ENCODE results near the gene CLPSL2. TPM values are rescaled to one million over a fixed set of nuclear protein-coding genes. Genes with fewer than 3 reads are reported as not detected.

Gene CLPSL2
- total RNA-seq, 3 donors from 2014 or later, result not detected

- no peak for TF ChIP-seq CTCF (IDR thresholded peaks at IDR 0.05)
- intact Hi-C loops (cut with DNase I, micrococcal nuclease), result no loop called here
- Histone ChIP-seq H3K36me3 (ENCODE audit: low read depth) (no peaks in the 10 kb centered on the region), H3K4me3 (no peak overlapping the region), H3K9me3 (no peaks in the 10 kb centered on the region), H3K4me1 (ENCODE audit: low read depth) (no peaks in the 10 kb centered on the region)
- no peak for DNase-seq
- no peak for ATAC-seq
Measured at GRCh38 chr6:35798706-35799105, 22.3 kb downstream of the CLPSL2 start.

- intact Hi-C loops (cut with DNase I, micrococcal nuclease), result no loop called here
- no peak overlapping the region for H3K4me3 ChIP-seq
- DNase-seq (no peak), ATAC-seq (no peak)
- no peak for TF ChIP-seq CTCF (IDR thresholded peaks at IDR 0.05)
- no peaks in the 10 kb centered on the region for H3K36me3 ChIP-seq (ENCODE audit: low read depth)
- H3K9me3 ChIP-seq, result no peaks in the 10 kb centered on the region
- H3K4me1 ChIP-seq (ENCODE audit: low read depth), result peaks cover 5% of the 10 kb centered on the region
Measured at GRCh38 chr6:35801148-35801547, 24.8 kb downstream of the CLPSL2 start.

DNA sequence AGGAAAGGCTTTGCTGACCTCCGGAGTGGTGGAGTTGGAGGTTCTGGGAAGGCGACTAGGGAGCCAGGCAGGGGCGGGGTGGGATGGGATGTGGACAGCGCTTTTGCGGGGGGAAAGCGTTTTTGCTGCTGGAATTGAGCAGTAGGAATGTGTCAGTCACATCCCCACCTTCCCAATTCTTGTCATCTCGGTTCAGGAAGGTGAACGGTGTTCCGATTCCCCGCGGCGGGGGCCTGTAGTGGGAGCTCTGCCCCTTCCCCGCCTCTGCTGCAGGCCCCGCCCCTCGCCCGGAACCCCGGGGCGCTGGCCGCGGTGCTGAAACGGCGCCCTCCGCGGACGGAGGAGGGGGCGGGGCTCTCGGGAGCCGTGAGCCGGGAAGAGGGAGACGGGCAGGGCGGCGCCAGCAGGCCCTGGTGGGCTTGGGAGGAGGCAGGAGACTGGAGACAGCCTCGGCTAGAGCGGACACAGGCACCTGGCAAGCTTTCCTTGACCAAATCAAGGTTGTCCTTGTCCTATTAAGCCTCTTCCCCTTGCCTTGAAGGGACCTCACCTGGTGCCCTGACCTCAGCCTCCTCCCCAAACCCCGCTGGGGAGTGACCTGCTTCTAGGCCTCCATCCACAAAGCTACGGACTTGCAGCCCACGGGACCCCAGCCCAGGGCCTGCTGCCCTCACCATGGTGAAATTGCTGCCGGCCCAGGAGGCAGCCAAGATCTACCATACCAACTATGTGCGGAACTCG, 28.8 kb downstream of the CLPSL2 start, which contains the start of gene LHFPL5:
TSS of gene LHFPL5 (plus strand) at position 357 of the 741 bp plus-strand sequence. CDS start at position 676, 319 bp downstream.
- intact Hi-C loops (cut with DNase I, micrococcal nuclease), result no loop called here

DNA sequence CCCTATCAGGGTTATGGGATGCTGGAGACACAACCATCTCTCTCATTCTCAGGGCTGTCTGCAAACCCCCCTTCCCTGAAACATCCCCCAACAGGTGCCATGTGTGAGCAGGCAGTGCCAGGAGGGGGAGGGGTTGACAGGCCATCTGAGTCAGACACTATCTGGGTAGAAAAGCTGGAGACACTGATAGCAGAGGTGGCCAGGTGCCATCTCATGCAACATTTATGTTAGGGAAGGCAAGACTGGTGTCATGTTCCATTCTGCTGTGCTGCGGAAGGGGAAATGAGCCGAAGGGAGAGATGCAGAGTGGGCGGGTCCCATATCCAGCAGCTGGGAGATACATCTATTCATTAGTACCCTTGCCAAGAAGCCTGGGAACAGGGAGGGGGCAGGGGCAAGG, 32.3 kb downstream of the CLPSL2 start:
- Histone ChIP-seq H3K4me1 (ENCODE audit: low read depth) (peaks cover 5% of the 10 kb centered on the region), H3K9me3 (no peaks in the 10 kb centered on the region), H3K36me3 (ENCODE audit: low read depth) (no peaks in the 10 kb centered on the region), H3K4me3 (no peak overlapping the region)
- ATAC-seq (no peak), DNase-seq (no peak)
- no peak for TF ChIP-seq CTCF (IDR thresholded peaks at IDR 0.05)
- intact Hi-C loops (cut with DNase I, micrococcal nuclease), result no loop called here

More for the DNA sequence above, 28.8 kb downstream of the CLPSL2 start, which contains the start of gene LHFPL5:
- Histone ChIP-seq H3K4me3 (no peak within 1 kb of the TSS), H3K36me3 (ENCODE audit: low read depth) (no peaks in the 10 kb centered on the region), H3K9me3 (no peaks in the 10 kb centered on the region), H3K4me1 (ENCODE audit: low read depth) (peaks cover 5% of the 10 kb centered on the region)
- DNase-seq (peak in 2 of 3 donors; percentile 47 to 66), ATAC-seq (peak; percentile 92)
- TF ChIP-seq CTCF (IDR thresholded peaks at IDR 0.05), result no peak

GRCh38 chr6:35809809-35810208, 33.4 kb downstream of the CLPSL2 start:
- intact Hi-C loops (cut with DNase I, micrococcal nuclease), result no loop called here
- ATAC-seq (no peak), DNase-seq (no peak)
- H3K4me3 ChIP-seq, result no peak overlapping the region
- H3K36me3 ChIP-seq (ENCODE audit: low read depth), result no peaks in the 10 kb centered on the region
- H3K4me1 ChIP-seq (ENCODE audit: low read depth), result peaks cover 5% of the 10 kb centered on the region
- no peak for TF ChIP-seq CTCF (IDR thresholded peaks at IDR 0.05)
- H3K9me3 ChIP-seq, result no peaks in the 10 kb centered on the region
